ENCODE data around the gene CCR5. TPM values are rescaled to one million over a fixed set of nuclear protein-coding genes. Genes with fewer than 3 reads are reported as not detected.

The CCR5 gene
- total RNA-seq, 1 experiment from 2014 or later, result not detected

GRCh38 chr3:46413951-46414350, 43.2 kb downstream of the CCR5 start:
- intact Hi-C loops (cut with micrococcal nuclease), result no loop called here
- ChIA-PET CTCF (no interaction called here), POLR2A (no interaction called here), RAD21 (ENCODE audit: low non-redundant PET in 1 of 2, low total read pairs in 2 of 2, uncharacterized antibody in 2 of 2, unreplicated experiment in 2 of 2) (no interaction called here)
- H2AFZ ChIP-seq (ENCODE audit: low read depth, low read length, poor library complexity, severe bottlenecking), result no peak overlapping the region
- H3K27ac ChIP-seq (ENCODE audit: low read depth, low read length), result no peak overlapping the region
- BruUV-seq (replicated peaks), result no TSS peak
- no peaks in the 10 kb centered on the region for H3K27me3 ChIP-seq (ENCODE audit: insufficient read depth, low read length)
- DNase-seq (ENCODE audit: low read depth, low spot score) (no peak), ATAC-seq (no peak)
- no peaks in the 10 kb centered on the region for H3K79me2 ChIP-seq (ENCODE audit: insufficient read depth, low read length)
- no peaks in the 10 kb centered on the region for H3K9me3 ChIP-seq (ENCODE audit: control insufficient read depth in 1 of 2, insufficient read depth in 1 of 2, low read depth in 1 of 2, low read length in 2 of 2)
- H3K4me3 ChIP-seq (replicated peaks in 1 of 2; ENCODE audit: low read depth in 1 of 2, low read length in 2 of 2), result no peak overlapping the region
- H4K20me1 ChIP-seq (ENCODE audit: insufficient read depth), result no peaks in the 10 kb centered on the region
- no peak overlapping the region for H3K4me2 ChIP-seq (ENCODE audit: low read length)
- no peaks in the 10 kb centered on the region for H3K4me1 ChIP-seq (ENCODE audit: control insufficient read depth in 1 of 2, insufficient read depth in 2 of 2, low read length in 2 of 2)
- no peak overlapping the region for H3K9ac ChIP-seq (ENCODE audit: low read length)
- H3K9me2 ChIP-seq (ENCODE audit: insufficient read depth), result no peaks in the 10 kb centered on the region
- TF ChIP-seq ZNF274 (IDR thresholded peaks at IDR 0.05; ENCODE audit: low read depth, low read length), result no peak
- TF ChIP-seq RAD21 (IDR thresholded peaks at IDR 0.05; ENCODE audit: low read depth), result no peak
- TF ChIP-seq SIN3A (IDR thresholded peaks at IDR 0.05; ENCODE audit: low read depth), result no peak
- no peak for TF ChIP-seq REST (IDR thresholded peaks at IDR 0.05; ENCODE audit: low read depth)
- no peak for TF ChIP-seq POLR2AphosphoS5 (IDR thresholded peaks at IDR 0.05; ENCODE audit: low read depth, low read length)
- TF ChIP-seq EZH2 (IDR thresholded peaks at IDR 0.05), result no peak
- TF ChIP-seq ELF1 (IDR thresholded peaks at IDR 0.05; ENCODE audit: borderline replicate concordance, low read depth), result no peak
- no peak for TF ChIP-seq ZBTB33 (IDR thresholded peaks at IDR 0.05; ENCODE audit: extremely low read depth, insufficient replicate concordance, low read length)
- TF ChIP-seq SP1 (IDR thresholded peaks at IDR 0.05; ENCODE audit: low read depth), result no peak
- TF ChIP-seq POLR2A (IDR thresholded peaks at IDR 0.05; ENCODE audit: borderline replicate concordance, extremely low read depth, insufficient read depth, insufficient read length), result no peak
- no peak for TF ChIP-seq MAX (IDR thresholded peaks at IDR 0.05)
- no peak for TF ChIP-seq CBX3 (IDR thresholded peaks at IDR 0.05; ENCODE audit: low read depth)
- TF ChIP-seq YY1 (IDR thresholded peaks at IDR 0.05; ENCODE audit: extremely low read depth, insufficient replicate concordance, low read depth, low read length), result no peak
- no peak for TF ChIP-seq ZFX (IDR thresholded peaks at IDR 0.05)
- no peak for TF ChIP-seq CEBPB (IDR thresholded peaks at IDR 0.05; ENCODE audit: low read depth)
- TF ChIP-seq EGR1 (IDR thresholded peaks at IDR 0.05; ENCODE audit: low read depth), result no peak
- no peak for TF ChIP-seq FOSL1 (IDR thresholded peaks at IDR 0.05; ENCODE audit: low read depth)
- TF ChIP-seq SRF (IDR thresholded peaks at IDR 0.05; ENCODE audit: low read depth), result no peak
- H3K36me3 ChIP-seq (ENCODE audit: control insufficient read depth in 1 of 2, insufficient read depth in 2 of 2, low read length in 2 of 2), result no peaks in the 10 kb centered on the region

Data from HCT116 (cell line).